Measurements from ENCODE around the gene OSER1. TPM values are rescaled to one million over a fixed set of nuclear protein-coding genes. Genes with fewer than 3 reads are reported as not detected.
A peak's percentile ranks its signal among the peaks of the same experiment; 100 is the strongest.

OSER1 gene
- total RNA-seq, 2 experiments from 2014 or later, result 27.7 to 28.4 TPM

- Mint-ChIP-seq H3K9me3 (peaks cover 1% of the 10 kb centered on the region), H3K27me3 (ENCODE audit: low read depth) (peaks cover 24% of the 10 kb centered on the region), H3K36me3 (ENCODE audit: low read depth) (no peaks in the 10 kb centered on the region), H3K27ac (no peak overlapping the region), H3K4me1 (ENCODE audit: low read depth) (no peaks in the 10 kb centered on the region), H3K4me3 (no peak overlapping the region)
- DNase-seq, result no peak
- CTCF ChIA-PET, result interaction anchor here (1.0 kb wide), 1 partner anchor 51 kb away, joined by 3 read pairs; no protein-coding TSS in a partner anchor
- intact Hi-C loops (cut with micrococcal nuclease), result no loop called here
These were observed 42.8 kb downstream of the OSER1 start for GRCh38 chr20:44167736-44168135.

GRCh38 chr20:44166477-44166876 lies 44.1 kb downstream of the OSER1 start:
- no peaks in the 10 kb centered on the region for H3K36me3 Mint-ChIP-seq (ENCODE audit: low read depth)
- H3K4me3 Mint-ChIP-seq, result no peak overlapping the region
- intact Hi-C loops (cut with micrococcal nuclease), result no loop called here
- no peak overlapping the region for H3K27ac Mint-ChIP-seq
- DNase-seq, result no peak
- peaks cover 24% of the 10 kb centered on the region for H3K27me3 Mint-ChIP-seq (ENCODE audit: low read depth)
- CTCF ChIA-PET, result no interaction called here
- peaks cover 1% of the 10 kb centered on the region for H3K9me3 Mint-ChIP-seq
- H3K4me1 Mint-ChIP-seq (ENCODE audit: low read depth), result no peaks in the 10 kb centered on the region

GRCh38 chr20:44166008-44166407 lies 44.6 kb downstream of the OSER1 start:
- H3K36me3 Mint-ChIP-seq (ENCODE audit: low read depth), result no peaks in the 10 kb centered on the region
- H3K27me3 Mint-ChIP-seq (ENCODE audit: low read depth), result peaks cover 22% of the 10 kb centered on the region
- DNase-seq, result no peak
- no peak overlapping the region for H3K4me3 Mint-ChIP-seq
- CTCF ChIA-PET, result no interaction called here
- H3K4me1 Mint-ChIP-seq (ENCODE audit: low read depth), result no peaks in the 10 kb centered on the region
- H3K9me3 Mint-ChIP-seq, result peaks cover 1% of the 10 kb centered on the region
- no peak overlapping the region for H3K27ac Mint-ChIP-seq
- intact Hi-C loops (cut with micrococcal nuclease), result no loop called here

GRCh38 chr20:44160133-44160532 lies 50.4 kb downstream of the OSER1 start:
- Mint-ChIP-seq H3K27ac (no peak overlapping the region), H3K4me1 (ENCODE audit: low read depth) (no peaks in the 10 kb centered on the region), H3K9me3 (no peaks in the 10 kb centered on the region), H3K4me3 (no peak overlapping the region), H3K36me3 (ENCODE audit: low read depth) (no peaks in the 10 kb centered on the region), H3K27me3 (ENCODE audit: low read depth) (peaks cover 28% of the 10 kb centered on the region)
- intact Hi-C loops (cut with micrococcal nuclease), result no loop called here
- CTCF ChIA-PET, result interaction anchor here (1.1 kb wide), 1 partner anchor 19 kb away, joined by 3 read pairs; no protein-coding TSS in a partner anchor
- no peak for DNase-seq

- no peaks in the 10 kb centered on the region for H3K36me3 Mint-ChIP-seq (ENCODE audit: low read depth)
- H3K4me1 Mint-ChIP-seq (ENCODE audit: low read depth), result no peaks in the 10 kb centered on the region
- peaks cover 28% of the 10 kb centered on the region for H3K27me3 Mint-ChIP-seq (ENCODE audit: low read depth)
- no peak for DNase-seq
- H3K27ac Mint-ChIP-seq, result no peak overlapping the region
- CTCF ChIA-PET, result no interaction called here
- H3K9me3 Mint-ChIP-seq, result no peaks in the 10 kb centered on the region
- intact Hi-C loops (cut with micrococcal nuclease), result no loop called here
- no peak overlapping the region for H3K4me3 Mint-ChIP-seq
These were observed 50.9 kb downstream of the OSER1 start for GRCh38 chr20:44159711-44160110.

- Mint-ChIP-seq H3K9me3 (no peaks in the 10 kb centered on the region), H3K27ac (no peak overlapping the region), H3K4me1 (ENCODE audit: low read depth) (no peaks in the 10 kb centered on the region), H3K27me3 (ENCODE audit: low read depth) (peaks cover 25% of the 10 kb centered on the region), H3K4me3 (no peak overlapping the region), H3K36me3 (ENCODE audit: low read depth) (no peaks in the 10 kb centered on the region)
- DNase-seq, result no peak
- intact Hi-C loops (cut with micrococcal nuclease), result no loop called here
- CTCF ChIA-PET, result no interaction called here
These were observed 51.4 kb downstream of the OSER1 start for GRCh38 chr20:44159125-44159524.

- H3K27me3 Mint-ChIP-seq (ENCODE audit: low read depth), result peaks cover 16% of the 10 kb centered on the region
- no peaks in the 10 kb centered on the region for H3K36me3 Mint-ChIP-seq (ENCODE audit: low read depth)
- H3K27ac Mint-ChIP-seq, result no peak overlapping the region
- peaks cover 13% of the 10 kb centered on the region for H3K4me1 Mint-ChIP-seq (ENCODE audit: low read depth)
- H3K9me3 Mint-ChIP-seq, result no peaks in the 10 kb centered on the region
- CTCF ChIA-PET, result no interaction called here
- DNase-seq, result no peak
- no peak overlapping the region for H3K4me3 Mint-ChIP-seq
- intact Hi-C loops (cut with micrococcal nuclease), result no loop called here
These were observed 53.5 kb downstream of the OSER1 start for GRCh38 chr20:44157061-44157460.

- intact Hi-C loops (cut with micrococcal nuclease), result no loop called here
- Mint-ChIP-seq H3K36me3 (ENCODE audit: low read depth) (no peaks in the 10 kb centered on the region), H3K4me3 (no peak overlapping the region), H3K27ac (no peak overlapping the region), H3K4me1 (ENCODE audit: low read depth) (peaks cover 13% of the 10 kb centered on the region), H3K27me3 (ENCODE audit: low read depth) (peaks cover 10% of the 10 kb centered on the region), H3K9me3 (no peaks in the 10 kb centered on the region)
- DNase-seq, result no peak
- CTCF ChIA-PET, result interaction anchor here (0.6 to 2.2 kb wide), 3 partner anchors 33 to 41 kb away, joined by 3 to 7 read pairs (median 7); no protein-coding TSS in a partner anchor
These were observed 56.0 kb downstream of the OSER1 start for GRCh38 chr20:44154521-44155001.

- Mint-ChIP-seq H3K36me3 (ENCODE audit: low read depth) (no peaks in the 10 kb centered on the region), H3K9me3 (no peaks in the 10 kb centered on the region), H3K27me3 (ENCODE audit: low read depth) (peaks cover 4% of the 10 kb centered on the region), H3K4me1 (ENCODE audit: low read depth) (peaks cover 13% of the 10 kb centered on the region), H3K27ac (peak overlapping the region; percentile 66), H3K4me3 (no peak overlapping the region)
- CTCF ChIA-PET, result interaction anchor here (0.6 to 2.2 kb wide), 2 partner anchors 29 to 36 kb away, joined by 3 to 7 read pairs; no protein-coding TSS in a partner anchor
- intact Hi-C loops (cut with micrococcal nuclease), result no loop called here
- peak; percentile 33 for DNase-seq
These were observed 56.9 kb downstream of the OSER1 start for GRCh38 chr20:44153636-44154043.

GRCh38 chr20:44151621-44152416 lies 58.8 kb downstream of the OSER1 start:
- Mint-ChIP-seq H3K27me3 (ENCODE audit: low read depth) (no peaks in the 10 kb centered on the region), H3K4me1 (ENCODE audit: low read depth) (peaks cover 13% of the 10 kb centered on the region), H3K27ac (no peak overlapping the region), H3K36me3 (ENCODE audit: low read depth) (no peaks in the 10 kb centered on the region), H3K4me3 (no peak overlapping the region), H3K9me3 (no peaks in the 10 kb centered on the region)
- CTCF ChIA-PET, result no interaction called here
- DNase-seq, result no peak
- intact Hi-C loops (cut with micrococcal nuclease), result no loop called here

- Mint-ChIP-seq H3K9me3 (no peaks in the 10 kb centered on the region), H3K27me3 (ENCODE audit: low read depth) (no peaks in the 10 kb centered on the region), H3K4me1 (ENCODE audit: low read depth) (no peaks in the 10 kb centered on the region), H3K36me3 (ENCODE audit: low read depth) (no peaks in the 10 kb centered on the region), H3K4me3 (no peak overlapping the region), H3K27ac (no peak overlapping the region)
- no peak for DNase-seq
- CTCF ChIA-PET, result no interaction called here
- intact Hi-C loops (cut with micrococcal nuclease), result no loop called here
These were observed 64.3 kb downstream of the OSER1 start for GRCh38 chr20:44146272-44146671.
